Spleen (tissue), 11 donors: ENCODE data around the gene KIF5A. TPM values are rescaled to one million over a fixed set of nuclear protein-coding genes. Genes with fewer than 3 reads are reported as not detected.
A peak's percentile ranks its signal among the peaks of the same experiment; 100 is the strongest.

ENCODE experiments used
- DNase-seq: peaks from one replicate; pipeline ENCODE4 v3.0.0-alpha.2; 2020
- H3K27ac ChIP-seq, 8 donors: fragments of 200-600 bp; sonication (generic) in 7 of 8; 1 replicate in 4 of 8; 2 replicates in 4 of 8; pipeline versions ENCODE4 v1.5.0 to v1.8.0; 2016 to 2021; ENCODE audit warnings: inconsistent platforms in 4 of 8, mild to moderate bottlenecking in 4 of 8, moderate library complexity in 1 of 8
- H3K27me3 ChIP-seq, 7 donors: fragments of 200-600 bp; sonication (generic) in 6 of 7; replicated peaks in 1 of 7; 1 replicate in 4 of 7; 2 replicates in 3 of 7; pipeline versions ENCODE4 v1.5.0 to v1.8.0; 2016 to 2021; ENCODE audit warnings: inconsistent platforms in 3 of 7, mild to moderate bottlenecking in 1 of 7
- H3K36me3 ChIP-seq, 6 donors: fragments of 200-600 bp; sonication (generic) in 5 of 6; 1 replicate in 4 of 6; 2 replicates in 2 of 6; pipeline versions ENCODE4 v1.5.0 to v1.8.0; 2016 to 2021; ENCODE audit warnings: inconsistent platforms in 2 of 6
- H3K4me1 ChIP-seq, 6 donors: fragments of 200-600 bp; sonication (generic) in 5 of 6; 1 replicate in 3 of 6; 2 replicates in 3 of 6; pipeline versions ENCODE4 v1.5.0 to v1.8.0; 2016 to 2021; ENCODE audit warnings: inconsistent platforms in 3 of 6
- H3K4me3 ChIP-seq, 8 donors: fragments of 200-600 bp; sonication (generic) in 7 of 8; 1 replicate in 4 of 8; 2 replicates in 4 of 8; pipeline versions ENCODE4 v1.5.0 to v1.8.0; 2016 to 2021; ENCODE audit warnings: inconsistent platforms in 4 of 8, mild to moderate bottlenecking in 4 of 8, moderate library complexity in 2 of 8
- H3K9me3 ChIP-seq, 8 donors: fragments of 200-600 bp; sonication (generic) in 7 of 8; 1 replicate in 4 of 8; 2 replicates in 4 of 8; pipeline versions ENCODE4 v1.5.0 to v1.8.0; 2016 to 2021; ENCODE audit warnings: inconsistent platforms in 4 of 8
- CTCF ChIP-seq, 11 experiments: fragments of 200-600 bp in 7 of 11; fragments of 450-650 bp in 4 of 11; sonication (generic) in 4 of 11; IDR thresholded peaks in 8 of 11; conservative IDR thresholded peaks in 3 of 11; 1 replicate in 7 of 11; 2 replicates in 4 of 11; pipeline versions ENCODE4 v1.4.0 to v1.8.0; 2016 to 2021; ENCODE audit warnings: antibody characterized with exemption in 11 of 11, inconsistent platforms in 4 of 11, mild to moderate bottlenecking in 1 of 11
- POLR2A ChIP-seq, 3 donors: fragments of 450-650 bp; IDR thresholded peaks; one replicate each; pipeline ENCODE4 v1.5.1; 2017; ENCODE audit warnings: antibody characterized with exemption in 3 of 3, mild to moderate bottlenecking in 1 of 3
- POLR2AphosphoS5 ChIP-seq, 3 donors: sonication (generic); formaldehyde crosslinking; IDR thresholded peaks; one replicate each; pipeline ENCODE4 v1.5.1; 2017; ENCODE audit warnings: antibody characterized with exemption in 3 of 3
- WGBS, 5 donors: extraction: QIAGEN DNeasy Blood & Tissue Kit in 3 of 5; methylation state at CpG; one replicate each; pipeline versions ENCODE4 v1.1.5 to v1.1.7; 2013 to 2018; 5-methylcytosine and 5-hydroxymethylcytosine counted together
- intact Hi-C: fragments of 100-400 bp; cut with DNase I; formaldehyde crosslinking; loops from one replicate; pipeline ENCODE4 v1.15.0; 2023; ENCODE audit warnings: low total_unique reads
- polyA plus RNA-seq, 3 donors: library from polyadenylated mRNA; stranded (reverse); fragments of 200-250 nt; gene quantifications; one replicate each; pipeline ENCODE4 v1.2.1, GENCODE V29; 2013
- total RNA-seq, 7 donors: library from RNA; depleted of rRNA in 3 of 7; stranded (reverse); fragments of >200 nt in 3 of 7; fragmentation: NEBNext Ultra II Directional in 4 of 7; extraction: Animal tissue kit (Norgen Biotek cat#: 25700) in 4 of 7; gene quantifications; one replicate each; pipeline versions ENCODE4 v1.1.0 to v1.2.1, GENCODE V29; 2016 to 2021
- donor health status: healthy with polysubstance abuse.
- donor health status: DM: no; HTN: no; CAD: no; lungs with moderate emphysema.
- donor health status: DM: no; HTN: no; CAD: no.
- donor health status: Bipolar disorder and iron deficiency.
- donor health status: healthy.
- donor health status: DM: no; HTN: no; CAD: no.
- donor health status: DM: yes; HTN: yes; CAD: no.

The KIF5A gene
- total and polyA plus RNA-seq, 10 donors = 0.07 to 0.76 (median 0.13) TPM; not detected in 1

- Histone ChIP-seq H3K36me3 (peaks cover 3 to 90% (median 77%) of the 10 kb centered on the region in 6 donors), H3K27ac (peak overlapping the region in 2 of 8 donors; percentile 2 to 19), H3K27me3 (no peaks in the 10 kb centered on the region), H3K4me3 (no peak overlapping the region), H3K4me1 (peaks cover 17 to 43% (median 31%) of the 10 kb centered on the region in 6 donors), H3K9me3 (no peaks in the 10 kb centered on the region)
- DNase-seq = no peak
- intact Hi-C loops = no loop called here
- 90 to 95% (median 91%) methylated on average over 9 of the region's 9 CpGs for WGBS, 5 donors
- TF ChIP-seq POLR2AphosphoS5 (IDR thresholded peaks at IDR 0.05) (no peak), POLR2A (IDR thresholded peaks at IDR 0.05) (no peak), CTCF (IDR thresholded peaks at IDR 0.05 in 8 of 11, conservative IDR thresholded peaks at IDR 0.05 in 3 of 11) (no peak)
Observed at GRCh38 chr12:57514720-57515407, 35.0 kb upstream of the KIF5A start.

GRCh38 chr12:57515408-57515933 is 34.4 kb upstream of the KIF5A start:
- H3K36me3 ChIP-seq = peaks cover 3 to 84% (median 71%) of the 10 kb centered on the region in 6 donors
- no peak for DNase-seq
- WGBS, 5 donors = 65 to 92% (median 82%) methylated on average over 3 of the region's 3 CpGs
- H3K27ac ChIP-seq = peak overlapping the region in 2 of 8 donors; percentile 2 to 19
- no peak overlapping the region for H3K4me3 ChIP-seq
- no peaks in the 10 kb centered on the region for H3K27me3 ChIP-seq
- intact Hi-C loops = no loop called here
- TF ChIP-seq POLR2AphosphoS5 (IDR thresholded peaks at IDR 0.05) (no peak), POLR2A (IDR thresholded peaks at IDR 0.05) (no peak)
- H3K9me3 ChIP-seq = no peaks in the 10 kb centered on the region
- peaks cover 17 to 43% (median 32%) of the 10 kb centered on the region in 6 donors for H3K4me1 ChIP-seq

GRCh38 chr12:57515934-57516541 is 33.8 kb upstream of the KIF5A start:
- no peaks in the 10 kb centered on the region for H3K9me3 ChIP-seq
- no peak for TF ChIP-seq POLR2AphosphoS5 (IDR thresholded peaks at IDR 0.05)
- no peak for TF ChIP-seq POLR2A (IDR thresholded peaks at IDR 0.05)
- no peak for TF ChIP-seq CTCF (IDR thresholded peaks at IDR 0.05 in 8 of 11, conservative IDR thresholded peaks at IDR 0.05 in 3 of 11)
- peaks cover 20 to 46% (median 35%) of the 10 kb centered on the region in 6 donors for H3K4me1 ChIP-seq
- no peak overlapping the region for H3K4me3 ChIP-seq
- DNase-seq = no peak
- H3K27me3 ChIP-seq = no peaks in the 10 kb centered on the region
- 75 to 88% (median 81%) methylated on average over 11 of the region's 11 CpGs for WGBS, 5 donors
- intact Hi-C loops = no loop called here
- H3K27ac ChIP-seq = peak overlapping the region in 1 of 8 donors; percentile 7
- peaks cover 3 to 79% (median 67%) of the 10 kb centered on the region in 6 donors for H3K36me3 ChIP-seq

- WGBS, 5 donors = 79 to 95% (median 84%) methylated on average over 11 of the region's 11 CpGs
- Histone ChIP-seq H3K27ac (peak overlapping the region in 4 of 8 donors; percentile 4 to 100 (median 30)), H3K4me1 (peaks cover 26 to 52% (median 41%) of the 10 kb centered on the region in 6 donors), H3K36me3 (peaks cover 3 to 72% (median 60%) of the 10 kb centered on the region in 6 donors), H3K9me3 (no peaks in the 10 kb centered on the region), H3K27me3 (no peaks in the 10 kb centered on the region), H3K4me3 (no peak overlapping the region)
- intact Hi-C loops = no loop called here
- no peak for DNase-seq
- TF ChIP-seq POLR2AphosphoS5 (IDR thresholded peaks at IDR 0.05) = no peak
- TF ChIP-seq CTCF (IDR thresholded peaks at IDR 0.05 in 8 of 11, conservative IDR thresholded peaks at IDR 0.05 in 3 of 11) = no peak
- TF ChIP-seq POLR2A (IDR thresholded peaks at IDR 0.05) = no peak
Observed at GRCh38 chr12:57516617-57517153, 33.2 kb upstream of the KIF5A start.
